Hepatocyte (in vitro differentiated cells): ENCODE measurements around the gene ZDHHC5. TPM values are rescaled to one million over a fixed set of nuclear protein-coding genes. Genes with fewer than 3 reads are reported as not detected.

Experiments
- DNase-seq: peaks from one replicate; pipeline ENCODE4 v3.0.0-alpha.2; 2016; ENCODE audit warnings: low spot score
- H2AFZ ChIP-seq: fragments of 200-600 bp; sonication (generic); 2 replicates; pipeline ENCODE4 v1.6.0; 2016; ENCODE audit warnings: antibody characterized with exemption, mild to moderate bottlenecking
- H3K27ac ChIP-seq: fragments of 200-600 bp; sonication (generic); 2 replicates; pipeline ENCODE4 v1.5.1; 2016; ENCODE audit warnings: mild to moderate bottlenecking
- H3K27me3 ChIP-seq: fragments of 200-600 bp; sonication (generic); 2 replicates; pipeline ENCODE4 v1.6.1; 2016
- H3K36me3 ChIP-seq: fragments of 200-600 bp; sonication (generic); replicated peaks from 2 replicates; pipeline ENCODE4 v1.5.1; 2016; ENCODE audit warnings: low read depth; ENCODE audit not compliant: insufficient read depth
- H3K4me1 ChIP-seq: fragments of 200-600 bp; sonication (generic); 2 replicates; pipeline ENCODE4 v1.5.1; 2016; ENCODE audit warnings: mild to moderate bottlenecking, moderate library complexity; ENCODE audit not compliant: insufficient read depth
- H3K4me2 ChIP-seq: fragments of 200-600 bp; sonication (generic); 2 replicates; pipeline ENCODE4 v1.6.0; 2016
- H3K4me3 ChIP-seq: fragments of 200-600 bp; sonication (generic); 2 replicates; pipeline ENCODE4 v1.5.1; 2016; ENCODE audit warnings: mild to moderate bottlenecking
- H3K79me2 ChIP-seq: fragments of 200-600 bp; sonication (generic); 2 replicates; pipeline ENCODE4 v1.6.0; 2017; ENCODE audit warnings: mild to moderate bottlenecking
- H3K9me2 ChIP-seq: fragments of 200-600 bp; sonication (generic); replicated peaks from 2 replicates; pipeline ENCODE4 v1.6.0; 2017; ENCODE audit warnings: mild to moderate bottlenecking; ENCODE audit not compliant: insufficient read depth
- H3K9me3 ChIP-seq: fragments of 200-600 bp; sonication (generic); 2 replicates; pipeline ENCODE4 v1.5.1; 2016; ENCODE audit warnings: low read depth, mild to moderate bottlenecking
- H4K20me1 ChIP-seq: fragments of 200-600 bp; sonication (generic); 2 replicates; pipeline ENCODE4 v1.6.0; 2016; ENCODE audit warnings: mild to moderate bottlenecking; ENCODE audit not compliant: insufficient read depth, poor library complexity, severe bottlenecking
- CTCF ChIP-seq: fragments of 200-600 bp; sonication (generic); IDR thresholded peaks from 2 replicates; pipeline ENCODE4 v1.5.1; 2016; ENCODE audit warnings: antibody characterized with exemption, mild to moderate bottlenecking; ENCODE audit not compliant: poor library complexity
- EZH2 ChIP-seq: fragments of 200-600 bp; sonication (generic); IDR thresholded peaks from 2 replicates; pipeline ENCODE4 v1.6.1; 2016; ENCODE audit warnings: antibody characterized with exemption, mild to moderate bottlenecking, borderline replicate concordance
- EZH2phosphoT487 ChIP-seq: fragments of 200-600 bp; sonication (generic); IDR thresholded peaks from one replicate; pipeline ENCODE4 v1.6.1; 2018; ENCODE audit warnings: antibody characterized with exemption, mild to moderate bottlenecking, low read depth, moderate library complexity; ENCODE audit not compliant: unreplicated experiment, severe bottlenecking
- WGBS: methylation state at CpG from one replicate; pipeline ENCODE4 v1.1.6; 2016; ENCODE audit warnings: low lambda C conversion rate; ENCODE audit errors: missing lambda C conversion rate; 5-methylcytosine and 5-hydroxymethylcytosine counted together
- polyA plus RNA-seq: library from polyadenylated mRNA; unstranded; fragments of >200 nt; fragmentation: Nextera tagmentation; extraction: Ambion mirVana; gene quantifications from 2 replicates; pipeline ENCODE4 v1.2.1, GENCODE V29; 2016
- total RNA-seq: library from RNA; depleted of rRNA; stranded (reverse); fragments of >200 nt; gene quantifications from 2 replicates; pipeline ENCODE4 v1.2.3, GENCODE V29; 2014

The ZDHHC5 gene
- total and polyA plus RNA-seq, 2 experiments from 2014 or later, result 41.3 to 42.3 TPM

GRCh38 chr11:57640068-57640800 lies 27.7 kb upstream of the ZDHHC5 start:
- DNase-seq, result no peak
- TF ChIP-seq CTCF, result no peak
- TF ChIP-seq EZH2, result no peak
- no peak for TF ChIP-seq EZH2phosphoT487
- no peak overlapping the region for H2AFZ ChIP-seq
- peak overlapping the region; percentile 98 for H3K27ac ChIP-seq
- H3K4me3 ChIP-seq, result peak overlapping the region; percentile 96
- no peaks in the 10 kb centered on the region for H3K9me3 ChIP-seq
- H3K9me2 ChIP-seq, result no peaks in the 10 kb centered on the region
- no peaks in the 10 kb centered on the region for H3K27me3 ChIP-seq
- peaks cover 16% of the 10 kb centered on the region for H4K20me1 ChIP-seq
- no peaks in the 10 kb centered on the region for H3K36me3 ChIP-seq
- 13% methylated on average over 9 of the region's 9 CpGs for WGBS
- H3K79me2 ChIP-seq, result peaks cover 29% of the 10 kb centered on the region
- H3K4me2 ChIP-seq, result peak overlapping the region; percentile 91
- peaks cover 28% of the 10 kb centered on the region for H3K4me1 ChIP-seq

- Histone ChIP-seq H3K4me1 (peaks cover 33% of the 10 kb centered on the region), H4K20me1 (peaks cover 16% of the 10 kb centered on the region), H3K79me2 (peaks cover 29% of the 10 kb centered on the region), H3K27me3 (no peaks in the 10 kb centered on the region), H3K36me3 (no peaks in the 10 kb centered on the region), H3K9me3 (no peaks in the 10 kb centered on the region), H3K27ac (peak overlapping the region; percentile 98), H3K4me3 (no peak overlapping the region), H2AFZ (no peak overlapping the region), H3K9me2 (no peaks in the 10 kb centered on the region), H3K4me2 (peak overlapping the region; percentile 91)
- DNase-seq, result peak; percentile 73
- 52% methylated on average over 7 of the region's 7 CpGs for WGBS
- TF ChIP-seq EZH2phosphoT487 (no peak), CTCF (peak; percentile 64)
Observed at GRCh38 chr11:57641011-57641807, 26.7 kb upstream of the ZDHHC5 start.

- H3K4me1 ChIP-seq, result peaks cover 58% of the 10 kb centered on the region
- TF ChIP-seq EZH2, result no peak
- no peak for TF ChIP-seq EZH2phosphoT487
- no peak for TF ChIP-seq CTCF
- no peaks in the 10 kb centered on the region for H3K9me2 ChIP-seq
- H4K20me1 ChIP-seq, result peaks cover 16% of the 10 kb centered on the region
- H3K27ac ChIP-seq, result no peak overlapping the region
- no peak overlapping the region for H3K4me3 ChIP-seq
- 67% methylated on average over 3 of the region's 3 CpGs for WGBS
- no peak overlapping the region for H3K4me2 ChIP-seq
- peaks cover 24% of the 10 kb centered on the region for H3K79me2 ChIP-seq
- no peak overlapping the region for H2AFZ ChIP-seq
- no peaks in the 10 kb centered on the region for H3K36me3 ChIP-seq
- H3K9me3 ChIP-seq, result no peaks in the 10 kb centered on the region
- DNase-seq, result no peak
- peaks cover 14% of the 10 kb centered on the region for H3K27me3 ChIP-seq
Observed at GRCh38 chr11:57643802-57644201, 24.1 kb upstream of the ZDHHC5 start.
